Left renal pelvis (tissue), 4 donors: Measurements from ENCODE around the gene TEX52. TPM values are rescaled to one million over a fixed set of nuclear protein-coding genes. Genes with fewer than 3 reads are reported as not detected.
"Not testable (repeated sequence)": the region's sequence is repeated elsewhere in the genome, so short reads cannot be mapped to it uniquely, and the experiment has no call there.

ENCODE experiments used
- DNase-seq, 4 donors: peaks; one replicate each; pipeline ENCODE4 v3.0.0-alpha.2; 2013; ENCODE audit warnings: low read depth in 4 of 4, low spot score in 3 of 4
- polyA plus RNA-seq, 4 donors: library from polyadenylated mRNA; unstranded; fragments of 120-200 nt; gene quantifications; one replicate each; pipeline ENCODE4 v1.2.1, GENCODE V29; 2013; ENCODE audit not compliant: insufficient read length in 4 of 4

Gene TEX52
- polyA plus RNA-seq, 4 donors: 0.37 to 2.6 (median 0.72) TPM

GRCh38 chr12:2868986-2869632 is 12.3 kb upstream of the TEX52 start:
- DNase-seq: not testable (repeated sequence)

DNA sequence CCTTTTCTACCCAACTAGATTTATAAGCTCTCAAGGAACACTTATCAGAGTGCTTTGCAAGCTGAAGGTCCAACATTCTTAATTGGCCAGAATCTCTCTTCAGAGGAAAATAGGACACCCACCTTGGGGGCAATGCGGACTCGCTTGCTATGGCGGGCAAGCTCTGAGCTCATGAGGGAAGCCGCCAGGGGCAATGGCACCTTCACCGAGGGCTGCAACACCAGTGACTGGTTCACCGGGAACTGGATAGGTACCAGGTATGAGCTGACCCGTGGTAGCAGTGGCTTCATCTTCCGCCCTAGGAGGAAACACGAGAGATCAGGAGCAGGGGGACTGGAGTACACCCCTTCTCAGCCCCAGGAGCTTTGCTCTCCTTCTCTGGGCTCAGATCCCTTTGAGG is 7.4 kb upstream of the TEX52 start:
- DNase-seq: no peak

- not testable (repeated sequence) for DNase-seq
These were observed 6.6 kb upstream of the TEX52 start for GRCh38 chr12:2863402-2863801.

GRCh38 chr12:2862876-2863275 is 6.0 kb upstream of the TEX52 start:
- no peak for DNase-seq

GRCh38 chr12:2860170-2860569 is 3.3 kb upstream of the TEX52 start:
- no peak for DNase-seq

GRCh38 chr12:2858944-2859421 is 2.1 kb upstream of the TEX52 start:
- no peak for DNase-seq

DNA sequence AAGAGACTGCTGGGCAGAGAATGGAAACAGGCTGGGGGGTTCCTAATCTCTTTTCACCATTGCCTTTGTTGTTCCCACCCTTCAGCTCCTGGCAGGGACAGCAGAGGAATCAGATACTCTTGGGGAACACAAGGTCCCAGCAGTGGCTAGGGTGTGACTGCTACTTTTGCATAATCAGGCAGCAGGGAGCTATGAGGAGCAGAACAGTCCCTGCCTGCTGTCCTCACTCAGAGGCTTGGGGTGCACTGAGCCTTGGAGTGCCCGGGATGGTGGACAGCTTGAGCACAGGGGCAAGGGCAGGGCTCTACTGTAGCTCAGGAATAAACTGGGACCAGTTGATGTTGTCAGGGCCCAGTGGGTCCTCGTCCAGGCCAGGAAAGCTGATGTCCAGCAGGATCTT is 1.5 kb upstream of the TEX52 start:
- DNase-seq: no peak

GRCh38 chr12:2857576-2857975 is 737 bp upstream of the TEX52 start:
- DNase-seq: no peak

DNA sequence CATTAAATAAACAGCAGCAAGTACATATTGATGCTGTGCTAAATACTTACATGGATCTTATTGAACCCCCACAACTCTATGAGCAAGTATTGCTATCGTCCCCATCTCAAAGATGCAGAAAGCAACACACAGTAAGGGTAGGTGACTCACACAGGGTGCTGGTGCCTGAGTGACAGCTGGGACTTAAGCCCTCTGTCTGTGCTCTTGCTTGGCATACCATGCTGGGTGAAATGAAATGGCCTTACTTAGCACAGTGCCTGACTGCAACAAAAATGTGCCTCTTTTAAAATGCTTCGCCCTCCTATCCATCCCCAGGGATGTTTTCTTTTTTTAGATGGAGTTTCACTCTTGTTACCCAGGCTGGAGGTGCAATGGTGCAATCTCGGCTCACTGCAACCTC is 788 bp downstream of the TEX52 start:
- DNase-seq: no peak

- DNase-seq: no peak
These were observed 1.3 kb downstream of the TEX52 start for GRCh38 chr12:2855546-2855945.

GRCh38 chr12:2854669-2855453 is 2.0 kb downstream of the TEX52 start:
- DNase-seq: no peak

- DNase-seq: no peak
These were observed 3.2 kb downstream of the TEX52 start for GRCh38 chr12:2853626-2854025.

DNA sequence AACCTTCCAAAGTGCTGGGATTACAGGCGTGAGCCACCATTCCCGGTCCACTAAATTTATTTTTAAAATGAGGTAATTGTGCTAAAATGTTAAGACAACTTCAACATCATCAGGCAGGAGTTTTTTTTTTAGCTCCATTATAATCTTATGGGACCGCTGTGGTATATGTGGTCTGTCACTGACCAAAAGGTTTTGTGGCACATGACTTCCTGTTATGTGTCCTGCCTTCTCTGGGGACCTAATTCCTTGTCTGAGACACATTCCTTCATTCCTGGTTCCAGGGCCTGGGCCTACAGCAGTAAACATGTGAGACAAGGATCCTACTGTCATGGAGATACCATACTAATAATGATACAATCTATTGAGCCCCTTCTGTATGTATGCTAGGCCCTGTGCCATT is 4.9 kb downstream of the TEX52 start:
- no peak for DNase-seq

DNA sequence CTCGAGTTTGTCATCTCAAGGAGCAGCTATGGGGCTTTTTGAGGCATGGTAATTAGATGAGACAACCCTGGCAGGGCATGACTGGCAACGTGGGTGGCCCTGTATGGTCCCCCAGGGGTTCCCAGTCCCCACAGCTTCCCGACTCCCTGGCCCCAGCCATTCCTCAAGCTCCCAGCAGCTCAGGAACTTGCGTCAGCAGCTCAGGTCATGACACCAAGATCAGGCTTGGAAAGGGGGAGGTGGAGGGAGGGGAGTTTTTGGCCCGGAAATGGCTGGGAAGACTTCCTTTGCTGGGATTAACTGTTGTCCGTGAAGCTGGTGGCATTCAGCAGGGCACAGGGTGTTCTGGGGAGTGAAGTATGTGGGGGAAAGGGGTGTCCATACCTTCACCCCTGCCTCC is 11.6 kb downstream of the TEX52 start:
- no peak for DNase-seq

GRCh38 chr12:2844786-2845185 is 12.1 kb downstream of the TEX52 start:
- DNase-seq: no peak

- no peak for DNase-seq
These were observed 13.9 kb downstream of the TEX52 start for GRCh38 chr12:2842948-2843347.

DNA sequence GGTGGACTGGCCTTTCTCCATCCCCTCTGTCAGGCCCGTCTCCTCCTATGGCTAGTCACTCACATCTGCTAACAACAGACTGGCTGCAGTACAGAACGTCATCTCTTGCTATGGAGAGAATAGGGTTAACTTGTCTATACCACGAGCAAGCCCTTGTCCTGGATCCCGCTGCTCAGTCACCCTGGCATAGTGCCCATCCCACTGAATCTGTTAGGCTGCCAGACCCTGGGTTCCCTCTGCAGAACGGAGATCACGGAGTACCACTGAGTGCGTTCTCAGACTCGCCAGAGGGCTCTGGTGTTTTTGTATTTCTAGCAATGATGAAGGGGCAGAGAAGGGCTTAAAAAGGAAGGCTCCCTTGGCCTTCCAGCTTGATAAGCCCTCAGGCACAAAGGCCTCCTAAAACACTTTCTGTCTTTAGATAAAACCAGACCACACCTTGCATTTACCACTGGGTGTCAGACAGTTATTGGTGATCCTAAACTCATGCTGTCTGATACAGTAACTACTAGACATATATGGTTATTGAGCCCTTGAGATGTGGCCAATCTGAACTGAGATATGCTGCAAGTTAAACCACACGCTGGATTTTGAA is 15.7 kb downstream of the TEX52 start:
- DNase-seq: no peak

- DNase-seq: no peak
These were observed 20.3 kb downstream of the TEX52 start for GRCh38 chr12:2836574-2836973.

DNA sequence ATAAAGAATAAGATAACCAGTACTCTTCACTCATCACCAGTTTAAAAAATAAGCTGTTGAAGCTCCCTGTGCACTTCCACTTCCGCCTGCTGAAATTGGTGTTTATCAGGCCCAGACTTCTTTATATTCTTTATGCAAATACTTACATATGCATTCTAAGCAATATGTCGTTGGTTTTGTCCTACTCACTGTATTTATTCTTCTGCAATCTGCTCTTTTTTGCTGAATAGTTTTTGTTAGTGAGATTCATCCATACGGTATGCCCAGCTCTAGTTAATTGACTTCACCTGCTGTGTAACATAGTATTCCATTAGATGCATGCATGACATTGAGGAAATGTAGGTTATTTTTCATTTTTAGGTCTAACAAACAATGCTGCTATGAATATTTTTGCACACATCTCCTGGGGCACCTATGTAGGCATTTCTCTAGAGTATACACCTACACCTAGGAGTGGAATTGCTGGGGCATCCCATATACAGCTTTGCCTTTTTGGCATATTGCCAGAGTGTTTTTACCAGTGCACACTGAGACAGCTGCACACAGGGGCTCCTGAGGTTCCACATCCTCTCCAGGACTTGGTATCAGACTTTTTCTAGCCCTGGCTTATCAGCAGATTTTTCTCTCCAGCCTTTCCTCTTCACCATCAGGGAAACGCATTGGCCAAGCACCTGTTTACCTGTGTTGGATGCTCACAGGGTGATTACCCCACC is 21.0 kb downstream of the TEX52 start:
- no peak for DNase-seq

- DNase-seq: peak in 3 of 4 donors; percentile 62 to 72 (median 68)
These were observed 22.0 kb downstream of the TEX52 start, which contains the start of gene NRIP2 for GRCh38 chr12:2834581-2835491. Gene NRIP2, minus strand, starts transcription at chr12:2835035. Its CDS starts 52 bp downstream, at chr12:2834983.
